B cell (primary cell): ENCODE data around the gene RALB. TPM values are rescaled to one million over a fixed set of nuclear protein-coding genes. Genes with fewer than 3 reads are reported as not detected.

ENCODE experiments used
- ATAC-seq: fragments of 200-7000 bp; cut with Tn5 transposase; one replicate; pipeline ENCODE4 v1.10.0; 2021; ENCODE audit warnings: low read depth, mild to moderate bottlenecking, moderate number of reproducible peaks, moderate library complexity
- CTCF ChIA-PET: fragments of 350-600 bp; sonication (Branson Sonifier 250); formaldehyde crosslinking; loops from one replicate; lab custom pipeline; 2021; ENCODE audit warnings: antibody characterized with exemption, inconsistent platforms; lab: Charles Lee
- POLR2A ChIA-PET: fragments of 350-600 bp; sonication (Branson Sonifier 250); formaldehyde crosslinking; loops from one replicate; lab custom pipeline; 2021; ENCODE audit warnings: antibody characterized with exemption; lab: Charles Lee
- DNase-seq: peaks from one replicate; pipeline ENCODE4 v3.0.0; 2013
- H2AFZ ChIP-seq: 2 replicates; pipeline ENCODE4 v1.6.1; 2012; ENCODE audit warnings: mild to moderate bottlenecking, low read depth, low read length; ENCODE audit not compliant: insufficient read depth, poor library complexity, severe bottlenecking
- H3K27ac ChIP-seq, 2 donors: 1 replicate in 1 of 2; 2 replicates in 1 of 2; pipeline ENCODE4 v1.5.1; 2012 to 2013; ENCODE audit warnings: low read length in 2 of 2, mild to moderate bottlenecking in 2 of 2, moderate library complexity in 1 of 2
- H3K27me3 ChIP-seq, 4 experiments: fragments of 200-600 bp in 1 of 4; sonication (generic) in 1 of 4; replicated peaks in 1 of 4; 1 replicate in 2 of 4; 2 replicates in 2 of 4; pipeline versions ENCODE4 v1.6.1 to v1.7.0; 2013 to 2016; ENCODE audit warnings: low read length in 3 of 4, mild to moderate bottlenecking in 2 of 4, mixed read lengths in 1 of 4, moderate library complexity in 1 of 4; ENCODE audit not compliant: insufficient read depth in 4 of 4, control insufficient read depth in 3 of 4; ENCODE audit errors: control extremely low read depth in 1 of 4
- H3K36me3 ChIP-seq, 2 experiments: replicated peaks in 1 of 2; 1 replicate in 1 of 2; 2 replicates in 1 of 2; pipeline versions ENCODE4 v1.6.1 to v1.7.1; 2013; ENCODE audit warnings: low read length in 1 of 2; ENCODE audit not compliant: insufficient read depth in 2 of 2, control insufficient read depth in 1 of 2; ENCODE audit errors: control extremely low read depth in 1 of 2, extremely low read depth in 1 of 2
- H3K4me1 ChIP-seq, 2 donors: fragments of 200-600 bp in 1 of 2; sonication (generic) in 1 of 2; 1 replicate in 1 of 2; 2 replicates in 1 of 2; pipeline versions ENCODE4 v1.5.1 to v1.6.1; 2013 to 2017; ENCODE audit warnings: low read length in 2 of 2; ENCODE audit not compliant: control insufficient read depth in 2 of 2, insufficient read depth in 2 of 2
- H3K4me2 ChIP-seq: replicated peaks from 2 replicates; pipeline ENCODE3; 2012; ENCODE audit warnings: mild to moderate bottlenecking, low read depth, low read length; ENCODE audit not compliant: poor library complexity, severe bottlenecking
- H3K4me3 ChIP-seq, 5 experiments: fragments of 200-600 bp in 1 of 5; sonication (generic) in 1 of 5; 1 replicate in 3 of 5; 2 replicates in 2 of 5; pipeline versions ENCODE4 v1.5.1 to v1.7.0; 2011 to 2016; ENCODE audit warnings: low read length in 4 of 5, mild to moderate bottlenecking in 4 of 5, low read depth in 2 of 5, control low read depth in 1 of 5, moderate library complexity in 1 of 5; ENCODE audit not compliant: insufficient read depth in 1 of 5; ENCODE audit errors: control extremely low read depth in 1 of 5, extremely low read depth in 1 of 5
- H3K79me2 ChIP-seq: fragments of 200-600 bp; sonication (generic); one replicate; pipeline ENCODE4 v1.6.0; 2016; ENCODE audit warnings: low read length; ENCODE audit not compliant: control insufficient read depth, insufficient read depth
- H3K9ac ChIP-seq: fragments of 200-600 bp; sonication (generic); 2 replicates; pipeline ENCODE4 v1.6.1; 2017; ENCODE audit warnings: mild to moderate bottlenecking, low read length, moderate library complexity
- H3K9me3 ChIP-seq, 3 donors: one replicate each; pipeline versions ENCODE4 v1.6.1 to v1.7.1; 2013; ENCODE audit warnings: low read length in 2 of 3; ENCODE audit not compliant: control insufficient read depth in 2 of 3, insufficient read depth in 1 of 3; ENCODE audit errors: control extremely low read depth in 1 of 3
- H4K20me1 ChIP-seq: 2 replicates; pipeline ENCODE4 v1.6.0; 2012; ENCODE audit warnings: mild to moderate bottlenecking, low read length; ENCODE audit not compliant: insufficient read depth, control insufficient read depth, poor library complexity, severe bottlenecking
- H3K27ac Mint-ChIP-seq: one replicate; pipeline ENCODE4 v1.8.0; 2021; ENCODE audit warnings: mixed read lengths
- H3K27me3 Mint-ChIP-seq: one replicate; pipeline ENCODE4 v1.8.0; 2021; ENCODE audit warnings: mixed read lengths
- H3K4me1 Mint-ChIP-seq: one replicate; pipeline ENCODE4 v1.8.0; 2021; ENCODE audit warnings: mixed read lengths
- H3K4me3 Mint-ChIP-seq: one replicate; pipeline ENCODE4 v1.8.0; 2021; ENCODE audit warnings: mixed read lengths
- H3K9me3 Mint-ChIP-seq: one replicate; pipeline ENCODE4 v1.8.0; 2022; ENCODE audit warnings: mixed read lengths; ENCODE audit not compliant: insufficient read depth
- EZH2 ChIP-seq: IDR thresholded peaks from 2 replicates; pipeline ENCODE4 v1.6.1; 2012; ENCODE audit warnings: borderline replicate concordance, low read depth, mild to moderate bottlenecking, moderate library complexity, low read length; ENCODE audit not compliant: insufficient read depth, poor library complexity, severe bottlenecking
- WGBS: methylation state at CpG from one replicate; pipeline ENCODE4 v1.1.5; 2013; ENCODE audit warnings: missing lambda C conversion rate; ENCODE audit not compliant: insufficient coverage; 5-methylcytosine and 5-hydroxymethylcytosine counted together
- intact Hi-C: fragments of 100-400 bp; cut with micrococcal nuclease; formaldehyde crosslinking; loops from one replicate; pipeline ENCODE4 v1.10.0; 2022
- polyA plus RNA-seq: library from polyadenylated mRNA; depleted of rRNA; stranded (reverse); fragments of >200 nt; gene quantifications from 2 replicates; pipeline ENCODE4 v1.2.3, GENCODE V29; 2012
- total RNA-seq, 2 donors: library from RNA; stranded (reverse); fragments of 120-200 nt in 1 of 2; gene quantifications; 1 replicate in 1 of 2; 2 replicates in 1 of 2; pipeline versions ENCODE4 v1.2.3 to v1.2.4, GENCODE V29; 2013 to 2022
- TF ChIP-seq, protein P1 (sequence below): fragments of 200-600 bp; IDR thresholded peaks from one replicate; pipeline ENCODE4 v1.8.0; 2022; ENCODE audit warnings: antibody characterized with exemption, mild to moderate bottlenecking

RALB gene
- total and polyA plus RNA-seq, 2 donors (not counting 1 experiment from before 2014, with no cell fraction given) = 19.3 to 35.9 TPM

GRCh38 chr2:120228503-120228902, 24.1 kb upstream of the RALB start:
- Histone ChIP-seq H3K4me3 (no peak overlapping the region), H3K27ac (no peak overlapping the region), H3K36me3 (no peaks in the 10 kb centered on the region), H2AFZ (no peak overlapping the region), H3K4me1 (peaks cover 34 to 43% of the 10 kb centered on the region in 2 donors), H3K79me2 (peaks cover 30% of the 10 kb centered on the region), H4K20me1 (no peaks in the 10 kb centered on the region), H3K9ac (no peak overlapping the region), H3K27me3 (no peaks in the 10 kb centered on the region), H3K9me3 (no peaks in the 10 kb centered on the region), H3K4me2 (no peak overlapping the region)
- H3K9me3 Mint-ChIP-seq = no peaks in the 10 kb centered on the region
- H3K4me1 Mint-ChIP-seq = peaks cover 60% of the 10 kb centered on the region
- intact Hi-C loops = loop anchor here (2.0 kb wide), 1 partner anchor 84 kb away; no protein-coding TSS in a partner anchor
- DNase-seq (no peak), ATAC-seq (no peak)
- no peak for TF ChIP-seq EZH2
- TF ChIP-seq, protein P1, sequence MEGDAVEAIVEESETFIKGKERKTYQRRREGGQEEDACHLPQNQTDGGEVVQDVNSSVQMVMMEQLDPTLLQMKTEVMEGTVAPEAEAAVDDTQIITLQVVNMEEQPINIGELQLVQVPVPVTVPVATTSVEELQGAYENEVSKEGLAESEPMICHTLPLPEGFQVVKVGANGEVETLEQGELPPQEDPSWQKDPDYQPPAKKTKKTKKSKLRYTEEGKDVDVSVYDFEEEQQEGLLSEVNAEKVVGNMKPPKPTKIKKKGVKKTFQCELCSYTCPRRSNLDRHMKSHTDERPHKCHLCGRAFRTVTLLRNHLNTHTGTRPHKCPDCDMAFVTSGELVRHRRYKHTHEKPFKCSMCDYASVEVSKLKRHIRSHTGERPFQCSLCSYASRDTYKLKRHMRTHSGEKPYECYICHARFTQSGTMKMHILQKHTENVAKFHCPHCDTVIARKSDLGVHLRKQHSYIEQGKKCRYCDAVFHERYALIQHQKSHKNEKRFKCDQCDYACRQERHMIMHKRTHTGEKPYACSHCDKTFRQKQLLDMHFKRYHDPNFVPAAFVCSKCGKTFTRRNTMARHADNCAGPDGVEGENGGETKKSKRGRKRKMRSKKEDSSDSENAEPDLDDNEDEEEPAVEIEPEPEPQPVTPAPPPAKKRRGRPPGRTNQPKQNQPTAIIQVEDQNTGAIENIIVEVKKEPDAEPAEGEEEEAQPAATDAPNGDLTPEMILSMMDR = no peak
- CTCF ChIA-PET = interaction anchor here (1.1 to 2.0 kb wide), 5 partner anchors 23 to 86 kb away, joined by 3 to 8 read pairs (median 3); no protein-coding TSS in a partner anchor
- POLR2A ChIA-PET = no interaction called here
- H3K27ac Mint-ChIP-seq = no peak overlapping the region
- 49% methylated on average over 2 of the region's 5 CpGs for WGBS
- H3K4me3 Mint-ChIP-seq = no peak overlapping the region
- H3K27me3 Mint-ChIP-seq = no peaks in the 10 kb centered on the region

DNA sequence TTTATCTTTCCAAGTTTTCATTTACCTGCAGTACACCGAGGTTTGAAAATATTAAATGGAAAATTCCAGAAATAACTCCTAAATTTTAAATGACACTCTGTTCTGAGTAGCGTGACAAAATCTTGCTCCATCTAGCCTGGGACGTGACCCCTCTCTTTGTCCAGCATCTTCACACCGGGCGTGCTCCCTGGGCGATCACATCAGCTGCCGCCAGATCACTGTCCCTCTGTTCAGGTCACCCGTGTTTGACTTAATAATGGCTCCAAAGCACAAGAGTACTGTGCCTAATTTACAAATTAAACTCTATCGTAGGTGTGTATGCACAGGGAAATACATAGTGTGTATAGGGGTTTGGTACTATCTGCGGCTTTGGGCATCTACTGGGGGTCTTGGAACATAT, 23.3 kb upstream of the RALB start:
- Histone ChIP-seq H3K4me3 (no peak overlapping the region), H3K27ac (no peak overlapping the region), H3K27me3 (no peaks in the 10 kb centered on the region), H3K4me2 (no peak overlapping the region), H2AFZ (no peak overlapping the region), H3K4me1 (peaks cover 27 to 37% of the 10 kb centered on the region in 2 donors), H3K9ac (no peak overlapping the region), H4K20me1 (no peaks in the 10 kb centered on the region), H3K79me2 (peaks cover 24% of the 10 kb centered on the region), H3K36me3 (no peaks in the 10 kb centered on the region), H3K9me3 (no peaks in the 10 kb centered on the region)
- intact Hi-C loops = loop anchor here (2.0 kb wide), 1 partner anchor 83 kb away; no protein-coding TSS in a partner anchor
- ChIA-PET POLR2A (interaction anchor here (0.7 kb wide), 1 partner anchor 84 kb away, joined by 7 read pairs; no protein-coding TSS in a partner anchor), CTCF (interaction anchor here (2.0 to 3.6 kb wide), 3 partner anchors 53 to 84 kb away, joined by 6 to 19 read pairs (median 8); no protein-coding TSS in a partner anchor)
- DNase-seq (no peak), ATAC-seq (no peak)
- no peak for TF ChIP-seq EZH2
- TF ChIP-seq, protein P1 = no peak
- Mint-ChIP-seq H3K4me1 (peaks cover 56% of the 10 kb centered on the region), H3K27ac (no peak overlapping the region), H3K4me3 (no peak overlapping the region), H3K9me3 (no peaks in the 10 kb centered on the region), H3K27me3 (no peaks in the 10 kb centered on the region)
- 94% methylated on average over 5 of the region's 10 CpGs for WGBS
